NCI-H1048 (cell line): ENCODE results near the gene EMC8.

Experiments used
- DNase-seq: peaks from one replicate; lab custom pipeline; 2025; lab: John Stamatoyannopoulos, UW

EMC8 gene

DNA sequence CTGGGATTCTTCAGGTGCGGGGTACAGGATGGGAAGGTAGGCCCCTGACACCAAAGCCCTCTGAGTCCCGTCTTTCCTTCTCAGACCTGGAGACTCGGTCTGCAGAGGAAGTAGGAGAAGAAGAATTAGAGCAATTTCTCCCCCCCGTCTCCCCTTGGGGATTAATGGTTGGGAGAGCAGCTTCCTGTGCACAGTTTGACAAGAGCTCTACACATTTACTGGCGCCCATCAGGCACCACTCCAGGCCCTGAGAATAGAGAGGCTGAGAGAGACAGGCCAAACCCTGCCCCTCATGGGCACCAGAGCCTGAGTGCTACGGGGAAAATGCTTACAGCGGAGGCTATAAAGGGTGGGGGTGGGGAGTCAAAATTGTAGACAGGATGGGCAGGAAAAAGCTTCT is 44.9 kb downstream of the EMC8 start:
- no peak for DNase-seq

DNA sequence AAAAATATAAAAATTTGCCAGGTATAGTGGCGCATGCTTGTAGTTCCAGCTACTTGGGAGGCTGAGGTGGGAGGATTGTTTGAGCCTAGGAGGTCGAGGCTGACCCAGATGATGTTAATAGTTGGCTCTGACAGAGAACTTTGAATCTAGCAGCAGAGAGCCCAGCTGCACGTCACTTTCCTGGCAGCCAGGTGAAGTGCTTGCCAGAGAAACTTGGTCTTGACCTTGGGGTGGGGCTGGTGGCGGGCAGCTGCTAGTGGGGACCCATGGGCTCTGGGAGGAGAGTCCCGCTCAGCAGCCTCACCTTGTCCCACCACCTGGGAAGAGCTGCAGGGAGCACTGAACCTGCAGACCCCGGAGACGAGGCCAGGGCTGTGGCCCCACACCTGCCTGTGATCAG is 45.4 kb downstream of the EMC8 start:
- DNase-seq, result no peak

DNA sequence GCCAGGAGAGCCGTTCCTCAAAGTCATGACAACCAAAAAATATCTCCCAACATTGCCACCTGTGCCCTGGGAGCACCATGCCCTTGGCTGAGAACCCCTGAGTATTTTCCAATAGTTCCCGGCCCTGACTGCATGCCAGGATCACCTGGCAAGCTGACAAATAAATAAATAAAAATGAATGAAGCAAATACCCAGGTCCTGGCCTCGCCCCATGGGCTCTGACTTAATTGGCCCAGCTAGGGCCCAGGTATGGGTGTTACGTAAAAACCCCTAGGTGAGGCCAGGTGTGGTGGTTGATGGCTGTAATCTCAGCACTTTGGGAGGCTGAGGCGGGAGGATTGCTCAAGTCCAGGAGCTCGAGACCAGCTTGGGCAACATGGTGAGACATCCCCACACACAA is 45.8 kb downstream of the EMC8 start:
- DNase-seq, result no peak

DNA sequence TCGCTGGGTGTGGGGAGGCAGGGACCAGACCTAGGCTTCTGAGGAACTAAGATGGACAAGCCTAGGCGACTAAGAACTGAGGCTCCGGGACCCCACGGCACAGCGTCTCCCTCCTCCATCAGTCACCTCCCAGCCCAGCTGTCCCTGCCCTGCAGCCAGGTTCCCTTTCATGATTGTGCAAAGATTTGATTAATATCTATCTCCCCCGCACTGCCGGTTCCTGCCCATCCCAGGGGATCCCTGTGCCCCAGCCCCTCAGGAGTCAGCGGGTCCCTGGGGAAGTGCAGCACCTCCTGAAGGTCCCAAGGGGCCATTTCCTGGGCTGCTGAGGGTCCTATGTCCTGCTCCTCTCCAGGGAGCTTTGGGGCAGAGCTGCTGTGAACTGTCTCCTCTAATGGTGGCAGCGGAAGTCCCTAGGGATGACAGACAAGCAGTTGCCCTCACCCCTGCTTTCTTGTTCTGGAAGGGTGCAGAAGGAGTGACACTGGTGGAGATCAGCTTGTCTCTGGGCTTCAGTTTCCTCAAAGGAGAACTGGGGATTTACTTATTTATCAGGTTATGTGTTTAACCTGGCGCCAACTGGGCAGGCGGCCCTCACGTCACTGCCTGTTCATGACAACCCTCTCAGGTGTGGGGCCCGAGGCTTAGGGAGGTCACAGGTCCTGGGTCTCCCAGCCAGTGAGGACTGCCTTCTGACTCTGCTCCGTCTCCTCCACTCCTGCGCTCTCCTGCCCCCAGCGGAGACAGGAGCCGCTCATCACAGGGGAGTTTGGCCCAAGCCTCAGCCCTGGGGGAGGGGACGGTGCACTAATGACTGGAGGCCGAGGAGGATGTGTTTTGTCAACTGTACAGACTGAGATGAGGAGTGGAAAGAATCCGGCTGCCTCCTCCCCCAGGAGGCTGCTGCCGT is 46.6 kb downstream of the EMC8 start:
- DNase-seq, result no peak

DNA sequence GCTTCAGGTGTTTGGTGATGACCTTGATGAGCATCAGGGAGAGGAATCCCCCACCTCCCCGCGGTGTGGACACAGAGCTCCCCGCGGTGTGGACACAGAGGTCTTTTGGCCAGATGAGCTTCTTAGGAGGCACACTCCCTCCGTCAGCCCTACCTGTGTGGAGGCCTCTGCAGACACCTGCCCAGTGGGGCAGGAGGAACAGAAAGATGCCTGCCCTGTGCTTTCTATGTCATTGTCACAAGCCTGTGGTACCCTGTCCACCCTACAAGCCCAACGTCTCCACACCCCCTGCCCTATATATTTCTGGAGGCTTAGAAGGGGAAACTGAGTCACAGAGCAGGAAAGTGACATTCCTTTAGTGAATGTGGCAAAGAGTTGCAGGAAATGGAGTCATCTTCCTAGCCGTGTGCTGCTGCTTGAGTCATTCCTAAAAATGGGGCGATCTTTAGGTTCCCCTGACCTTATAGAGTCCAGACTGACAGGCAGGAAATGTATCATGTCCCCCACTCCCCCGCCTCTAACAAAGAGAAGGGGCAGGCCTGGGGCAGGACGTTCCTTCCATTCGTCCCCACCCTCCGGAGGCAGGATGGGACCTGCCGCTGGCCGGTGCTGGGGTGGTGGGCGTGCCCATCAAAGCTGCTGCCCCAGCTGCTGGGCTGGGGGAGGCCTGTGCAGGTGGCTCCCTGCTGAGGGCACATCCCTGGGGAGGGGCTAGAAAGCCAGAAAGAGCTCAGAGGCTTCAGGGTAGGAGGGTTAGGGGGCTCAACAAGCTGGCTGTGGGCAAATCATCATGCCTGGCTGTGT is 47.4 kb downstream of the EMC8 start:
- no peak for DNase-seq

DNA sequence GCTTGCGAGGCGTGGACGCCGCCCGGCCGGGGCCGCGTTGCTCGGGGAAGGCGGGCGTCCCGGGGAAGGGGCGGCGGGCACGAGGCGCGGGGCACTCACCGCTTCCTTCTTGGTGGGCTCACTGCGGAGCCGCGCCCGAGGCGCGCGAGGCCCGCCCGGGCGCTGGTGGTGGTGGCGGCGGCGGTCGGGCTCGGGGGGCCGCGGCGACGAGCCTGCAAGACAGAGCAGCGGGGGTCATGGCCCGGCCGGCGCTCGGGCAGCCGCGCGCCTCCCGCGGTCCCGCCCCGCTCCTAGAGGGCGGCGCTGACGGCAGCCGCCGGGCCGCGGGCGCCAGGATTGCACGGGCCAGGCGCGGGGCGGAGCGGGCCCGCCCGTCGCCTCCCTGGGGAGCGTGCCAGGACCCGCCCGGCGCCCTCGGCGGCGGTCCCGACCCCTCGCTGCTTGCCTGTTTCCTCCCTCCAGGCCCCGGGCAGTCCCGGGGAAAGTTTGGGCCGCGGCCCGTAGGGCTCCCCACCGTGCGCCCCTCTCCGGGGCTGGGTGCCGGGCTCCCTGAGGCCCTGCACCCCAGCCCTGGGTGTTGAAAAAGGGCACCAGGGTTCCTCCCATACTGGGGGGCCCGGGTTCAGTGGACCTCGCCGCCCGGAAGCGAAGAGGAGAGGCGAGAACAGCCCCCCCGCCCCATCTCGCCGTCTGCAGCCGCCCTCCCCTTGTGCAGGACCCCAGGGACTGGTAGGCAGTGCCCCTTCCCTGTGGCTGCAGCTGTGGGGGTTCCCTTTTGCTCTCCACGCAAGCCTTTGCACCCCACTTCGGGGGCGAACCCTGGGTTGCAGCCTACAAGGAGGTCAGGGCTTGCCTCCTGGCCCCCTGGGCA is 48.3 kb downstream of the EMC8 start, which contains the start of gene C16orf74:
Gene C16orf74 (minus strand): TSS at position 270 of the 871 bp plus-strand sequence. CDS start 15,879 bp downstream, outside the sequence.
- DNase-seq, result no peak

DNA sequence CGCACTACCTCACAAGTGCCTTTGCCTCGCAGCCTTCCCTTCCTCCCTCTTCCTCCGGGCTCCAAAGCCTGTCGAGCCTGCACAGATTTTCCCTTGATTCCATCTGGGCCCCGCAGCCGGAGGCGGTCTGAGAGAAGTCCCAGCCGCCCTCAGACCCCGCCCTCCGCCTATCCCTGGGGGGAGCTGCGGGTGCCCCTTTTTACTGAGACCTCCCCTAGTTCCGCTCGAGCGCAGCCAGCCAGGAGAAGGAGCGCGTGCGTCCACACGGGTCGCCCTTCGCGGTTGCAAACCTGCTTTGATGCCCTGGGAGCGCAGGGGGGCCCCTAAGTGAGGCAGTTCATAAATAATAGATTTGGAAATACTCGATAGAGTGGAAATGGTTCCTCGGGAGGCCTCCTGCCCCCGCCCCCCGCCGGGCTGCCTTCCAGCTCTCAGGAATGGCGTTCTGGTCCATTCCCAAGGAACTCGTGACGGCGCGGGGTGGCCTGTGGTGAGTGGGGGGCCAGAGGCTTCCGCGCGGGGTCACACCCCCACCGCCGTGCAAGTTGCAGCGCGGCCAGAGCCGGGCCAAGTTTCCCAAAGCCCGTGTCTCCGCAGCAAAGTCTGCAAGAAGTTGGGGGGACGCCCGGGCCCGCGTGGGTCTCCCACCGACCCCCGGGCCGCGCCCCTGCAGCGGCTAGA is 49.1 kb downstream of the EMC8 start:
- no peak for DNase-seq

DNA sequence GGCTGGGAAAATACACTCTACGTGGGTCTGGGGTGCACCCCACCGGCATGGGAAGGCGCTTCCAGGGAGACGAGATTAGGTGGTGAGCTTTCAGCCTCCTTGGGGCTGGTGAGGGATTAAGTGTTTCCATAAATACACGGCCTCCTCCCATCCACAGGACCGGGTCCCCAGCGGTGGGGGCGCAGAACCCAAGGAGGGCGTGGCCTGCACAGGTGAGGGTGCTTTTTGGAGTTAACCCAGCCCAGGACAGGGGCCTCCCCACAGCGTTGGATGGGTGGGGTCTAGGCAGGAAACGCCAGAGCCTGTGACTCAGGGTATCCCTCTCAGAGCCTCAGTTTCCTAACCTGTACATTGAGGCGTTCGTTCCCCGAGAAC is 49.6 kb downstream of the EMC8 start:
- DNase-seq, result no peak

DNA sequence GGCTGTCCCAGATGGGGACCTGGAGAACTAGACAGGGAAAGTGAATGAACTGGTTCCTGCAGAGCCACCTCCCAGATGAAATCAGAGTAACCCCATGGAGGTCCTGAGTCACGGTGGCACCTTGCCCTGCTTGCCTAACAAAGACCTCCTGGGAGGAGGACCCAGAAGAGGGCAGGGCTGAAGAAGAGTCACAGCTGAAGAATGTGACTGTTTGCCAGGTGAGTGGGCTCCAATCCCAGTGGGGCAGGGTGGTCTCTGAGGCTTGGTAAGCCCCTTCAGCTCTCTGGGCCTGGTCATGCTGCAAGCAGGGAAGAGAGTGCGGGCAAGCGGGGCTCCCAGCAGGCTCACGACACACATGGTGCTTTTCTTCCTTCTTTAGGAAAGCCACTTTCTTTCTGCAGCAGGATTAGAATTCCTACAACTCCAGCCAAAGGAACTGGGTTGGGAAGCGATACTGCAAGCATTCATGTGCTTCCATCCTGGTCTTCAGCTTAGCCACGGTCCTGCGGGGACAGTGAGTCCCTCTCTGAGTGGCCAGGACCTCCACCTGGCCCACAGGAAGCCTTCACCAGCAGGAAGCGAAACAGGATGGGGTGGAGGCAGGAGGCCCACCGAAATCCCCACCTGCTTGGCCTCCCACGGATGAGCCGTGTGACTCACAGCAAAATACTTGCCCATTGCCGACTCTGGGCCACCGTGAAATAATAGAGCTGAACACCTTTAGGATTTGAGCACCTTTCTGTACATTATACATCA is 52.7 kb downstream of the EMC8 start:
- no peak for DNase-seq

DNA sequence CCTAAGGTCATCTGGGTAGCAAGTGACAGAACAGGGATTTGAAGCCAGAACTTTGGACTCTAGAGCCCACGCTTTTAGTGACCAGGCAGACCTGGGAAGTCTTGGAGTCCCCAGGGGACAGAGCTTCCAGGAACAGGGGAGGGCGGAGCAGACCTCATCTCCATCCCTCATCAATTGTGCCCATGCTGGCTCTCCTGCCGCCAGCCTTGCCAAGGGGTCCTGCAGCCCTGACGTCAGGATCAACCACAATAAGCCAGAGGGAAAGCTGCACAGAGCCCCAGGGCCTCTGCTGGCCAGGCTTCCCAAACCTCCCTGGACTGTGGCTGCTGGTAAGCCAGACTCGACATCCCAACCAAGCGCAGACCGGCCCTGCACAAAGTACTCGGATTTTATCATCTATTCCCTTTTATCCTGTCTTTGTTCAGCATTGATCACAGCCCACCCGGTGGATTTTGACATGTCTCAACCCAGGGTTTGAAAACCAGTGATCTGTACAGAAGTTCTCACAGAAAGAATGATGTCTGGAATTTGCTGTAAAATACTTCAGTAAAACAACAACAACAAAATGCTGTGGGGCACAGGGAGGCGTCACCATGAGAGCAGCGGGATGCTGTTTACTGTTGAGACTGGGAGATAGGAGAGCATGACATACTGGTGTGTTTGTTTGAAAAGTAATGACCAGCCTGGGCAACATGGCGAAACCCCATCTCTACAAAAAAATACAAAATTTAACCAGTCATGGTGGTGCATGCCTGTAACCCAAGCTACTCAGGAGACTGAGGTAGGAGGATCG is 60.2 kb downstream of the EMC8 start:
- DNase-seq, result no peak

DNA sequence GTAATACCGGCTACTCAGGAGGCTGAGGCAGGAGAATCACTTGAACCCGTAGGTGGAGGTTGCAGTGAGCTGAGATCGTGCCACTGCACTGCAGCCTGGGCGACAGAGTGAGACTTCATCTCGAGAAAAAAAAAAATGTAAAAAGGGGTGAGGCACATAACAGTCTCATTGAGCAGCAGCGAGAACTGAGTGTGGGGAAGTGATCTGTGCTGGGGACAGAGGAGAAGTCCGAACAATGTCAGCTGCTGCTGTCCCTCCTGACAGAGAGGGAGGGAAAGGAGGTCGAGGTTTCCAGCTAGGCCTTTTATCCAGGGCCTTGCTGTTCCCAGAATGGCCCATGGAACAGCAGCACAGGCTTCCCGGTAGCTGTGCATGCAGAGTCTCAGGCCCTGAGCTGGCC is 62.4 kb downstream of the EMC8 start:
- no peak for DNase-seq

DNA sequence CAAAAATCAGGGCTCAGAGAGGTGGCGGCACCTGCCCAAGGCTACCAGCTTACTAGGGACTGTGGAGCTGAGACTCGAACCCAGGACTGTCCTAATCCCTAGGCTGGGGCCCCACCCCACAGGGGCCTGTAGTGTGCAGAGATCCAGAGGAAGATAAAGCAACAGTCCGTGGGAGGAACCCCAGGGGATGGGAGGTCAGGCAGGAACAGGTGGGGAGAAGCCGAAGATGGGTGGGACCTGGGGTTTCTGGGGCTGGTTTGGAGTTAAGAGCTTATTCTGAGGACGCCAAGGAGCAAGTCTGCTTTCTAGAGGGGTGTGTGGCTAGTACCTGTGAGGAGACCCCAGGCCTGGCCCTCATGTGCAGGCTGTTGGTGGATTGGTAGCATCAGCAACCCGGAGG is 63.4 kb downstream of the EMC8 start:
- DNase-seq, result no peak

DNA sequence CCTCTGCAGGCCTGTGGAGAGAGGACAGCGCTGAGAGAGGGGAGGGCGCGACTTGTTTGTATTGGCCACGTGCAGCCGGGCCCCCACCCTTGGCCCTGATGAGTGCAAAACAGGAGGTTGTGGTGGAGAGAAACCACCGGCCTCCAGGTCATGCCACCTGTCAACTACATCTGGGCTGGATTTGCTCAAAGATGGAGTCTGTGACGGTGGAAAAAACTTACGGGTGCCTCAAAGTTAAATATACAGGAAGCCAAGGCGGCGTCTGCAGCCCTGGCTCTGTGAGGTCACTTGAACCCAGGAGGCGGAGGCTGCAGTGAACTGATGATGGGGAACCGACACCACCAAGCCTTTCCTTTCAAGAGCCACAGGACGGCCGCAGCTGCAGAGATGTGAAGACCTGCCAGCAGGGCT is 64.1 kb downstream of the EMC8 start:
- no peak for DNase-seq

DNA sequence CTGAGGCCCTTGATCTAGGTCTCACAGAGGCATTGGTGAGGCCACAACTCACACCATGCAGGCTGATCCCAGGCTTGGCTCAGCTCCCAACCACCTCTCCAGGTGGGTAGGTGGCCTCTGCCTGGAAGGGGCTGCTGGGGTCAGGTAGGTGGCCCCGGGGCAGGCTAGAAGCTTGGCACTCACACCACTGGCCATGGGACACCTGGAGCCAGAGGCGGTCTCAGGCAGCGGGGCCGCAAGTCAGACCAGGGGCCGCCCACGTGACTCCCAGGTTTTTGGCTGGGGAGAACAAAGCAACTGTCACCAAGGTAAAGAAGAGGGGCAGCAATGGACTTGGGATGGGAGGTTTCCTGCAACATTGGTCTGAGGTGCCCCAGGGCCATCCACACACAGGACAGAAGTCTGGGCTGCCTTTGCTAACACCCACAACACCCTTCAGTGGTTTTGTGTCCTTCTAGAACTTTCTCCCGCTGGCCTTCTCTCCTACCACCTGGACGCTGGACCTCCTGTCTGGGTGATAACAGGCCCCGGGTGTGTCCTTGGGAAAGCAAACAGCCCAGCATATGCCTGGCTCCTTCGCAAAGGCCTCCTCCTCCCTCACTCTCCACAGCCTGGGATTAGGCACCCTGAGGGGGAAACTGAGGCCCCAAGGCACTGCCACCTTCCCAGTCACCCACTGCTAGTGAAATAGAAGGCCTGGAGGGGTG is 64.9 kb downstream of the EMC8 start:
- no peak for DNase-seq

DNA sequence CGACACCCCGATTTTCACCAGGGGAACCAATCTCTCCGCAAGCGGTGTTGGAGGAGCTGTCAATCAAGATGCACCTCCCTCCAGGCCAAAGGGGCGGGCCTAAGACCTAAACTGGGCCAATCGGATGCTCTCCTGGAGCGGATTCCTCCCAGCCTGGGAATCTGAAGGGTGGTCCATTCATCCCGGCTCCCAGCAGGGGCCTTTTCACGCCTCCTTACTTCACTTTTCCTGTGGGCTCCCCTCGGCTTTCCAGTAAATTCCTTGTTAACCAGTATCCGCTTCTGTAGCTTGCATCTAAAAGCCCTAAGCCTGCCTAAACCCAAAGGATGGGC is 65.5 kb downstream of the EMC8 start:
- no peak for DNase-seq

DNA sequence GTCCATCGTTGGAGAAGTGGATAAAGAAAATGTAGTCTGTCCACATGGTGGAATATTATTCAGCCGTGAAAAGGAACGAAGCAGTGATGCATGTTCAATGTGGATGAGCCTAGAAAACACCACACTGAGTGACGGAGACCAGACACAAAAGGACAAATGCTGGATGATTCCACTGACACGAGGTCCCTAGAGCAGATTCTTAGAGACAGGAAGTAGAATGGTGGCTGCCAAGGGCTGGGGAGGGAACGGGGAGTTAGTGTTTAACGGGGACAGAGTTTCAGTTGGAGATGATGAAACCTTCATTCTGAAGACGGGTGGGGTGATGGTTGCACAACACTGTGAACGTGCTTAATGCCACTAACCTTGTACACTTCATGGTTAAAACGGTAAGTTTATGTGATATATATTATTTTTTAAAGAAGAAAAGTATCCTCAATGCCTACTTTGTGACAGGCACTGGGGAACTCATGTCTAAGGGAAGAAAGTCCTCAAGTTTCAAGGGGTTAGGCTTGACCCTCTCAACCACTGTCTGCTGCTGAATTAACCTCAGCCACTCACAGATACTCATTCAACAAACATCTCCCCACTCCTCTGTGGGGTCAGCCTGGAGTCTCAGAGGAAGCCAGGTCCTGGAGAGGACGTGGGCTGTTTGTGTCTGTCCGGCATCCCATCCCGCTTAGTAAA is 66.0 kb downstream of the EMC8 start:
- DNase-seq, result no peak

DNA sequence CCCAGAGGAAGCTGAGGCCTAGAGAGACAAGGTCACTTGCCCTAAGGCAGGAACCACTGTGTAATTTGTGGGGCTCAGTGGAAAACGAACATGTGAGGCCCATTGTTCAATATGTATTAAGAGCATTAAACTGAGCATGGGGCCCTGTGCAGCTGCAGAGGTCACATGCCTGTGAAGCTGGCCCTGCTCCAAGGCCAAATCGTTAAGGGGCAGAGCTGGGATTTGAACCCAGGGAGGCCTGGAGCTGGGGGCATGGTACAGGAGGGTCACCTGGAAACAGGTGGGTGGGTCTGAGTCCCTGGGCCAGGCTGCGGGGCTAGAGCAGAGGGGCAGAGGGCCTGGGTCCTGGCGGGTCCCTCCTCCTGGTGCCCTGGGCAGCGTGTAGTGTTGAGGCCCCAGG is 68.2 kb downstream of the EMC8 start:
- DNase-seq, result no peak

DNA sequence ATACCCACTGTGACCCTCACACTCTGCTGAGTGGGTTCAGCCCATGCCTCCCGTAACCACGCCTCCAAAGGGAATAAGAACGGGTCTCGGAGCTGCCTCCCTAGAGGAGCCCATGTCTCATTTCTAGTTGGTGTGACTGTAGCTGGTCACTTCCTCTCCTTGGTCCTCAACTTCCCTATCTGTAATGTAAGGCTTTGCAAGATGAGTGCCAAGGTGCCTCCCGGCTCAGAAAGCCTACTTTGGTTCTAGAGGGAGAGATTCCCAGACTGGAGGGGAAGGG is 69.2 kb downstream of the EMC8 start:
- DNase-seq, result no peak
